NB4 (cell line): ENCODE results near the gene METTL25B.
"Not testable (repeated sequence)": the region's sequence is repeated elsewhere in the genome, so short reads cannot be mapped to it uniquely, and the experiment has no call there.

Source experiments
- DNase-seq: peaks from one replicate; pipeline ENCODE4 v3.0.0; 2010; ENCODE audit warnings: low read depth
- H3K4me3 ChIP-seq: one replicate; pipeline ENCODE4 v1.5.1; 2011; ENCODE audit warnings: mild to moderate bottlenecking, low read depth, low read length, moderate library complexity
- CTCF ChIP-seq: IDR thresholded peaks from one replicate; pipeline ENCODE4 v1.5.1; 2012; ENCODE audit warnings: low read depth, low read length
- MAX ChIP-seq: IDR thresholded peaks from 2 replicates; pipeline ENCODE4 v1.6.1; 2011; ENCODE audit warnings: low read depth, low read length
- MYC ChIP-seq: IDR thresholded peaks from 2 replicates; pipeline ENCODE4 v1.6.1; 2011; ENCODE audit warnings: low read depth, low read length
- POLR2A ChIP-seq: IDR thresholded peaks from 2 replicates; pipeline ENCODE4 v1.6.1; 2011; ENCODE audit warnings: mild to moderate bottlenecking; ENCODE audit not compliant: insufficient read length; ENCODE audit errors: extremely low read depth

METTL25B gene

GRCh38 chr1:156755527-156755950 lies 27.3 kb downstream of the METTL25B start:
- TF ChIP-seq POLR2A: no peak
- no peak for TF ChIP-seq CTCF
- no peak for TF ChIP-seq MAX
- no peak for TF ChIP-seq MYC
- no peak for DNase-seq
- no peak overlapping the region for H3K4me3 ChIP-seq

- DNase-seq: no peak
- TF ChIP-seq POLR2A: no peak
- no peak for TF ChIP-seq MYC
- TF ChIP-seq CTCF: no peak
- TF ChIP-seq MAX: no peak
- no peak overlapping the region for H3K4me3 ChIP-seq
These were observed 28.1 kb downstream of the METTL25B start for GRCh38 chr1:156756355-156756754.

- not testable (repeated sequence) for DNase-seq, H3K4me3 ChIP-seq
These were observed 29.4 kb downstream of the METTL25B start for GRCh38 chr1:156757572-156758253.

GRCh38 chr1:156760092-156760795 lies 32.0 kb downstream of the METTL25B start:
- H3K4me3 ChIP-seq: no peak overlapping the region
- TF ChIP-seq POLR2A: no peak
- TF ChIP-seq MAX: no peak
- TF ChIP-seq MYC: no peak
- TF ChIP-seq CTCF: no peak
- DNase-seq: no peak

- no peak overlapping the region for H3K4me3 ChIP-seq
- TF ChIP-seq MAX (no peak), POLR2A (no peak), MYC (no peak), CTCF (no peak)
These were observed 32.5 kb downstream of the METTL25B start for GRCh38 chr1:156760796-156761104.

GRCh38 chr1:156765136-156765535 lies 36.9 kb downstream of the METTL25B start:
- not testable (repeated sequence) for DNase-seq, H3K4me3 ChIP-seq

More at GRCh38 chr1:156760796-156761104, 32.5 kb downstream of the METTL25B start:
- DNase-seq: no peak

- DNase-seq: no peak
- TF ChIP-seq POLR2A (no peak), CTCF (no peak), MAX (no peak), MYC (no peak)
- H3K4me3 ChIP-seq: peak overlapping the region; percentile 84
These were observed 37.4 kb downstream of the METTL25B start for GRCh38 chr1:156765666-156766065.
